GM23248 (cell line): Measurements from ENCODE around the gene CES2. TPM values are rescaled to one million over a fixed set of nuclear protein-coding genes. Genes with fewer than 3 reads are reported as not detected.

Experiments used
- DNase-seq: peaks from one replicate; pipeline ENCODE4 v3.0.0-alpha.2; 2015
- H2AFZ ChIP-seq: fragments of 200-600 bp; sonication (generic); 2 replicates; pipeline ENCODE4 v1.6.1; 2016; ENCODE audit warnings: antibody characterized with exemption
- H3F3A ChIP-seq: fragments of 200-600 bp; sonication (generic); 2 replicates; pipeline ENCODE4 v1.6.1; 2016; ENCODE audit warnings: mild to moderate bottlenecking, antibody characterized with exemption, mixed run types; ENCODE audit not compliant: insufficient read depth
- H3K27ac ChIP-seq: fragments of 200-600 bp; sonication (generic); 2 replicates; pipeline ENCODE4 v1.5.1; 2016; ENCODE audit warnings: mild to moderate bottlenecking
- H3K27me3 ChIP-seq: fragments of 200-600 bp; sonication (generic); replicated peaks from 2 replicates; pipeline ENCODE4 v1.6.1; 2016; ENCODE audit warnings: mild to moderate bottlenecking; ENCODE audit not compliant: insufficient read depth
- H3K36me3 ChIP-seq: fragments of 200-600 bp; sonication (generic); 2 replicates; pipeline ENCODE4 v1.6.1; 2016; ENCODE audit warnings: low read depth, mild to moderate bottlenecking
- H3K4me1 ChIP-seq: fragments of 200-600 bp; sonication (generic); 2 replicates; pipeline ENCODE4 v1.6.1; 2016; ENCODE audit warnings: mild to moderate bottlenecking; ENCODE audit not compliant: insufficient read depth
- H3K4me2 ChIP-seq: fragments of 200-600 bp; sonication (generic); one replicate; pipeline ENCODE4 v1.6.1; 2016; ENCODE audit warnings: mild to moderate bottlenecking; ENCODE audit not compliant: unreplicated experiment
- H3K4me3 ChIP-seq: fragments of 200-600 bp; sonication (generic); 2 replicates; pipeline ENCODE4 v1.5.1; 2016; ENCODE audit warnings: mild to moderate bottlenecking
- H3K79me2 ChIP-seq: fragments of 200-600 bp; sonication (generic); 2 replicates; pipeline ENCODE4 v1.6.1; 2016; ENCODE audit warnings: mild to moderate bottlenecking; ENCODE audit not compliant: insufficient read depth
- H3K9ac ChIP-seq: fragments of 200-600 bp; sonication (generic); 2 replicates; pipeline ENCODE4 v1.6.1; 2016; ENCODE audit warnings: mild to moderate bottlenecking
- H3K9me2 ChIP-seq: fragments of 200-600 bp; sonication (generic); 2 replicates; pipeline ENCODE4 v1.6.1; 2016; ENCODE audit warnings: mixed run types, mild to moderate bottlenecking, moderate library complexity; ENCODE audit not compliant: insufficient read depth
- H3K9me3 ChIP-seq: fragments of 200-600 bp; sonication (generic); one replicate; pipeline ENCODE4 v1.6.1; 2017; ENCODE audit warnings: low read depth
- H4K20me1 ChIP-seq: fragments of 200-600 bp; sonication (generic); 2 replicates; pipeline ENCODE4 v1.6.0; 2016; ENCODE audit not compliant: insufficient read depth
- EZH2 ChIP-seq: fragments of 200-600 bp; sonication (generic); IDR thresholded peaks from 2 replicates; pipeline ENCODE4 v1.6.1; 2018; ENCODE audit warnings: antibody characterized with exemption, mild to moderate bottlenecking; ENCODE audit not compliant: insufficient read depth, poor library complexity, severe bottlenecking
- EZH2phosphoT487 ChIP-seq: fragments of 200-600 bp; sonication (generic); IDR thresholded peaks from 2 replicates; pipeline ENCODE4 v1.6.1; 2018; ENCODE audit warnings: antibody characterized with exemption, moderate library complexity, mild to moderate bottlenecking, low read depth; ENCODE audit not compliant: insufficient read depth
- WGBS, 2 experiments: methylation state at CpG; one replicate each; pipeline ENCODE4 v1.1.6; 2015 to 2017; ENCODE audit warnings: low lambda C conversion rate in 2 of 2, low coverage in 1 of 2; ENCODE audit errors: missing lambda C conversion rate in 2 of 2; 5-methylcytosine and 5-hydroxymethylcytosine counted together
- in situ Hi-C: fragments of 300-500 bp; cut with MboI; formaldehyde crosslinking; loops from 2 replicates; pipeline ENCODE4 v1.15.0; 2020
- polyA plus RNA-seq: library from polyadenylated mRNA; unstranded; fragments of >200 nt; fragmentation: Nextera tagmentation; extraction: Ambion mirVana; gene quantifications from 2 replicates; pipeline ENCODE4 v1.2.1, GENCODE V29; 2016
- total RNA-seq: library from RNA; depleted of rRNA; stranded (reverse); fragments of >200 nt; shearing (Covaris generic); gene quantifications from 2 replicates; pipeline ENCODE4 v1.2.3, GENCODE V29; 2014

The CES2 gene
- total and polyA plus RNA-seq, 2 experiments from 2014 or later: 32.3 to 37.6 TPM

- Histone ChIP-seq H3K4me3 (no peak overlapping the region), H3K9me3 (no peaks in the 10 kb centered on the region), H2AFZ (no peak overlapping the region), H3K9ac (no peak overlapping the region), H3K9me2 (no peaks in the 10 kb centered on the region), H3K27ac (no peak overlapping the region), H3K27me3 (no peaks in the 10 kb centered on the region; the same call in none of the 2 replicates), H3K4me1 (peaks cover 4% of the 10 kb centered on the region; the same call in 1 of the 2 replicates), H3K36me3 (peaks cover 4% of the 10 kb centered on the region; the same call in 1 of the 2 replicates), H4K20me1 (no peaks in the 10 kb centered on the region), H3F3A (0 out of 2 replicates have a peak, but pooled peaks cover 4% of the 10 kb centered on the region), H3K79me2 (no peaks in the 10 kb centered on the region), H3K4me2 (no peak overlapping the region)
- 66 to 72% methylated on average over 6 to 7 of the region's 7 CpGs for WGBS, 2 experiments
- DNase-seq: no peak
- in situ Hi-C loops: no loop called here
- TF ChIP-seq EZH2: no peak
- no peak for TF ChIP-seq EZH2phosphoT487
These were observed 11.2 kb downstream of the CES2 start for GRCh38 chr16:66946541-66946940.

DNA sequence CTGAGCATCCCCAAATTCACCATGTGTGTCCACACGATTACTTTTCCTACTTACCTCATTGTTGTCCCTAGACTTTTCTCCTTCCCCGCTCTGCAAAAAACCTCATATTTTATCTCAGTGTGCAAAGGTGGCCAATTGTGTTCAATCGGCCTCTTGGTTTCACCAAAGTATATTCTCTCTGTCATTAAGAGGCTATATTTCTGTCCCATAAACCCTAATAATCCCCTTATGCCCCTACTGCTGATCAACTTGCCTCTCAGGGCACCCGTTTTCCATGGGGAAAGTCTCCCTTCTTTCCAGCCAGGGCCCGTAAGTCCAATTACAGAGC, 11.6 kb downstream of the CES2 start:
- Histone ChIP-seq H3K79me2 (no peaks in the 10 kb centered on the region), H3K9me3 (no peaks in the 10 kb centered on the region), H2AFZ (no peak overlapping the region), H3K27ac (no peak overlapping the region), H3K9me2 (no peaks in the 10 kb centered on the region), H3K4me1 (peaks cover 4% of the 10 kb centered on the region; the same call in 1 of the 2 replicates), H4K20me1 (no peaks in the 10 kb centered on the region), H3K4me3 (no peak overlapping the region), H3F3A (0 out of 2 replicates have a peak, but pooled peaks cover 4% of the 10 kb centered on the region), H3K27me3 (no peaks in the 10 kb centered on the region; the same call in none of the 2 replicates), H3K9ac (no peak overlapping the region), H3K36me3 (peaks cover 2% of the 10 kb centered on the region; the same call in 1 of the 2 replicates), H3K4me2 (no peak overlapping the region)
- no peak for DNase-seq
- WGBS, 2 experiments: 16 to 20% methylated on average over 5 of the region's 5 CpGs
- in situ Hi-C loops: no loop called here
- TF ChIP-seq EZH2phosphoT487: no peak
- TF ChIP-seq EZH2: no peak

- no peaks in the 10 kb centered on the region; the same call in none of the 2 replicates for H3K27me3 ChIP-seq
- 0 out of 2 replicates have a peak, but pooled peaks cover 4% of the 10 kb centered on the region for H3F3A ChIP-seq
- H3K79me2 ChIP-seq: no peaks in the 10 kb centered on the region
- peak overlapping the region; percentile 82 for H2AFZ ChIP-seq
- peak overlapping the region; percentile 39; the same call in 1 of the 2 replicates for H3K9ac ChIP-seq
- 0 to 2% methylated on average over 23 of the region's 23 CpGs for WGBS, 2 experiments
- H4K20me1 ChIP-seq: no peaks in the 10 kb centered on the region
- TF ChIP-seq EZH2 (no peak), EZH2phosphoT487 (no peak)
- no peaks in the 10 kb centered on the region for H3K9me3 ChIP-seq
- no peak overlapping the region for H3K27ac ChIP-seq
- in situ Hi-C loops: no loop called here
- H3K36me3 ChIP-seq: no peaks in the 10 kb centered on the region; the same call in 1 of the 2 replicates
- no peaks in the 10 kb centered on the region for H3K9me2 ChIP-seq
- peak overlapping the region; percentile 99 for H3K4me2 ChIP-seq
- H3K4me3 ChIP-seq: peak overlapping the region; percentile 71
- DNase-seq: peak; percentile 86
- peaks cover 4% of the 10 kb centered on the region; the same call in 1 of the 2 replicates for H3K4me1 ChIP-seq
These were observed 12.2 kb downstream of the CES2 start for GRCh38 chr16:66947302-66948065.

GRCh38 chr16:66948134-66948836, 13.0 kb downstream of the CES2 start:
- in situ Hi-C loops: no loop called here
- Histone ChIP-seq H3K9me2 (no peaks in the 10 kb centered on the region), H2AFZ (peak overlapping the region; percentile 82), H3K9ac (peak overlapping the region; percentile 39; the same call in 1 of the 2 replicates), H3K27ac (no peak overlapping the region), H3K27me3 (no peaks in the 10 kb centered on the region; the same call in none of the 2 replicates), H3K4me2 (peak overlapping the region; percentile 99), H3K79me2 (no peaks in the 10 kb centered on the region), H3K36me3 (no peaks in the 10 kb centered on the region; the same call in 1 of the 2 replicates), H3K4me1 (peaks cover 4% of the 10 kb centered on the region; the same call in 1 of the 2 replicates), H3K4me3 (peak overlapping the region; percentile 71), H4K20me1 (no peaks in the 10 kb centered on the region), H3F3A (0 out of 2 replicates have a peak, but pooled peaks cover 4% of the 10 kb centered on the region), H3K9me3 (no peaks in the 10 kb centered on the region)
- TF ChIP-seq EZH2 (no peak), EZH2phosphoT487 (no peak)
- DNase-seq: peak; percentile 51
- 3% methylated on average over 41 to 44 of the region's 44 CpGs for WGBS, 2 experiments
